IMR-90 (cell line): ENCODE results near the gene DGKB. TPM values are rescaled to one million over a fixed set of nuclear protein-coding genes. Genes with fewer than 3 reads are reported as not detected.

ENCODE experiments used
- ATAC-seq: fragments of 200-7000 bp; cut with Tn5 transposase; 2 replicates; pipeline ENCODE4 v1.9.1; 2020; ENCODE audit warnings: low read depth, mild to moderate bottlenecking, moderate library complexity
- BruUV-seq: library from RNA; stranded (reverse); fragments of 400-500 nt; replicated peaks from 2 replicates; lab custom pipeline; 2021; lab: Mats Ljungman, UMichigan
- CTCF ChIA-PET: fragments of 300-600 bp; formaldehyde crosslinking; extraction: SDS; loops from one replicate; lab custom pipeline; 2021; ENCODE audit warnings: antibody characterized with exemption; lab: Yijun Ruan, JAX
- POLR2A ChIA-PET: fragments of 300-600 bp; sonication (Branson Sonifier 250); formaldehyde crosslinking; loops from one replicate; lab custom pipeline; 2022; ENCODE audit warnings: antibody characterized with exemption; ENCODE audit not compliant: unreplicated experiment; lab: Charles Lee
- DNase-seq: peaks from one replicate; pipeline ENCODE4 v3.0.0; 2013
- H2AFZ ChIP-seq: replicated peaks from 2 replicates; pipeline ENCODE3; 2013; ENCODE audit warnings: low read length, mild to moderate bottlenecking; ENCODE audit not compliant: poor library complexity
- H2AK5ac ChIP-seq: 2 replicates; pipeline ENCODE4 v1.6.1; 2013; ENCODE audit warnings: low read depth, low read length, inconsistent platforms
- H2AK9ac ChIP-seq: replicated peaks from 2 replicates; pipeline ENCODE3; 2013; ENCODE audit warnings: mild to moderate bottlenecking, low read depth, low read length, moderate library complexity; ENCODE audit not compliant: poor library complexity
- H2BK120ac ChIP-seq: 2 replicates; pipeline ENCODE4 v1.6.1; 2013; ENCODE audit warnings: low read depth, low read length, inconsistent platforms
- H2BK15ac ChIP-seq: 3 replicates; pipeline ENCODE4 v1.6.1; 2013; ENCODE audit warnings: low read depth, low read length, inconsistent platforms
- H2BK20ac ChIP-seq: 2 replicates; pipeline ENCODE4 v1.6.1; 2013; ENCODE audit warnings: low read depth, mild to moderate bottlenecking, inconsistent platforms, low read length, moderate library complexity
- H2BK5ac ChIP-seq: 2 replicates; pipeline ENCODE4 v1.6.1; 2013; ENCODE audit warnings: mild to moderate bottlenecking, low read depth, low read length, inconsistent platforms; ENCODE audit not compliant: poor library complexity, severe bottlenecking
- H3K14ac ChIP-seq: replicated peaks from 2 replicates; pipeline ENCODE4 v1.6.1; 2013; ENCODE audit warnings: low read depth, low read length, inconsistent platforms
- H3K18ac ChIP-seq: 2 replicates; pipeline ENCODE4 v1.6.1; 2013; ENCODE audit warnings: low read depth, low read length, control low read depth
- H3K23ac ChIP-seq: 2 replicates; pipeline ENCODE4 v1.6.1; 2013; ENCODE audit warnings: low read depth, low read length, inconsistent platforms
- H3K27ac ChIP-seq: 2 replicates; pipeline ENCODE4 v1.5.1; 2013; ENCODE audit warnings: mild to moderate bottlenecking, control low read depth, low read length; ENCODE audit not compliant: insufficient read depth
- H3K27me3 ChIP-seq: 2 replicates; pipeline ENCODE4 v1.6.1; 2013; ENCODE audit warnings: low read length; ENCODE audit not compliant: control insufficient read depth, insufficient read depth
- H3K36me3 ChIP-seq: 2 replicates; pipeline ENCODE4 v1.6.1; 2013; ENCODE audit warnings: low read length, mixed read lengths; ENCODE audit not compliant: control insufficient read depth, insufficient read depth
- H3K4ac ChIP-seq: 2 replicates; pipeline ENCODE4 v1.6.1; 2013; ENCODE audit warnings: low read depth, low read length, inconsistent platforms
- H3K4me1 ChIP-seq: 2 replicates; pipeline ENCODE4 v1.6.1; 2013; ENCODE audit warnings: low read length, mixed read lengths; ENCODE audit not compliant: control insufficient read depth, insufficient read depth
- H3K4me2 ChIP-seq: 2 replicates; pipeline ENCODE4 v1.6.1; 2013; ENCODE audit warnings: low read depth, mild to moderate bottlenecking, control low read depth, low read length, moderate library complexity
- H3K4me3 ChIP-seq: 2 replicates; pipeline ENCODE4 v1.5.1; 2013; ENCODE audit warnings: low read depth, mild to moderate bottlenecking, control low read depth, low read length, moderate library complexity; ENCODE audit not compliant: insufficient read depth
- H3K56ac ChIP-seq: 2 replicates; pipeline ENCODE4 v1.6.1; 2013; ENCODE audit warnings: low read length, inconsistent platforms; ENCODE audit not compliant: insufficient read depth; ENCODE audit errors: extremely low read depth
- H3K79me1 ChIP-seq, 2 experiments: 2 replicates each; pipeline ENCODE4 v1.6.1; 2013; ENCODE audit warnings: low read length in 2 of 2, inconsistent platforms in 1 of 2, low read depth in 1 of 2
- H3K9ac ChIP-seq: 2 replicates; pipeline ENCODE4 v1.6.1; 2013; ENCODE audit warnings: low read depth, low read length, control low read depth
- H3K9me1 ChIP-seq: 2 replicates; pipeline ENCODE4 v1.6.1; 2013; ENCODE audit warnings: low read length, inconsistent platforms; ENCODE audit not compliant: insufficient read depth
- H3K9me3 ChIP-seq: 2 replicates; pipeline ENCODE4 v1.6.1; 2013; ENCODE audit warnings: low read length; ENCODE audit not compliant: control insufficient read depth, insufficient read depth
- H4K20me1 ChIP-seq: 2 replicates; pipeline ENCODE4 v1.6.1; 2013; ENCODE audit warnings: low read length, inconsistent platforms; ENCODE audit not compliant: insufficient read depth
- H4K5ac ChIP-seq: 2 replicates; pipeline ENCODE4 v1.6.1; 2013; ENCODE audit warnings: mild to moderate bottlenecking, low read depth, low read length, control low read depth
- H4K8ac ChIP-seq, 2 experiments: 2 replicates each; pipeline ENCODE4 v1.6.1; 2013; ENCODE audit warnings: low read depth in 2 of 2, low read length in 2 of 2, control low read depth in 1 of 2, inconsistent platforms in 1 of 2
- H4K91ac ChIP-seq: 2 replicates; pipeline ENCODE4 v1.6.1; 2013; ENCODE audit warnings: low read depth, low read length, inconsistent platforms; ENCODE audit not compliant: insufficient read depth
- BHLHE40 ChIP-seq: fragments of 150-350 bp; IDR thresholded peaks from 2 replicates; pipeline ENCODE4 v1.6.1; 2016; ENCODE audit warnings: mild to moderate bottlenecking, low read depth, low read length
- CHD1 ChIP-seq: IDR thresholded peaks from 2 replicates; pipeline ENCODE4 v1.6.1; 2012; ENCODE audit warnings: low read depth, low read length, improper control_type of control experiment
- MAFK ChIP-seq: IDR thresholded peaks from 2 replicates; pipeline ENCODE4 v1.6.1; 2012; ENCODE audit warnings: low read depth, low read length, improper control_type of control experiment
- MXI1 ChIP-seq: IDR thresholded peaks from 2 replicates; pipeline ENCODE4 v1.6.1; 2012; ENCODE audit warnings: low read depth, mild to moderate bottlenecking, low read length, moderate library complexity, borderline replicate concordance
- POLR2A ChIP-seq: IDR thresholded peaks from 2 replicates; pipeline ENCODE4 v1.6.1; 2012; ENCODE audit warnings: mild to moderate bottlenecking, low read depth, low read length
- SMC3 ChIP-seq: fragments of 150-350 bp; IDR thresholded peaks from 2 replicates; pipeline ENCODE4 v1.6.1; 2016; ENCODE audit warnings: low read depth, mild to moderate bottlenecking, antibody characterized with exemption, low read length, moderate library complexity
- WGBS, 2 experiments: methylation state at CpG; one replicate each; pipeline versions ENCODE4 v1.1.5 to v1.1.7; 2013; ENCODE audit warnings: missing lambda C conversion rate in 2 of 2; ENCODE audit not compliant: insufficient read length in 1 of 2; ENCODE audit errors: extremely low coverage in 2 of 2; 5-methylcytosine and 5-hydroxymethylcytosine counted together
- dilution Hi-C: fragments of 300-500 bp; cut with HindIII; formaldehyde crosslinking; loops from one replicate; pipeline ENCODE4 v1.14.3; 2018; ENCODE audit warnings: low sequenced_read_pairs; ENCODE audit not compliant: unreplicated experiment
- in situ Hi-C: fragments of 300-500 bp; cut with MboI; formaldehyde crosslinking; loops from 3 replicates; pipeline ENCODE4 v1.14.3; 2019; ENCODE audit warnings: low sequenced_read_pairs, inconsistent platforms, mixed read lengths
- intact Hi-C: fragments of 100-400 bp; cut with micrococcal nuclease; formaldehyde crosslinking; loops from 2 replicates; pipeline ENCODE4 v1.10.0; 2022
- polyA plus RNA-seq, 3 experiments: library from polyadenylated mRNA; depleted of rRNA; stranded (reverse); fragments of >200 nt; gene quantifications; 2 replicates each; pipeline ENCODE4 v1.2.3, GENCODE V29; 2012; ENCODE audit warnings: low replicate concordance in 1 of 3
- total RNA-seq: library from RNA; depleted of rRNA; stranded (reverse); fragments of >200 nt; gene quantifications from 2 replicates; pipeline ENCODE4 v1.2.3, GENCODE V29; 2012

Gene DGKB
- total and polyA plus RNA-seq, 2 of the 4 experiments (the other 2 are of a cell fraction), result not detected

DNA sequence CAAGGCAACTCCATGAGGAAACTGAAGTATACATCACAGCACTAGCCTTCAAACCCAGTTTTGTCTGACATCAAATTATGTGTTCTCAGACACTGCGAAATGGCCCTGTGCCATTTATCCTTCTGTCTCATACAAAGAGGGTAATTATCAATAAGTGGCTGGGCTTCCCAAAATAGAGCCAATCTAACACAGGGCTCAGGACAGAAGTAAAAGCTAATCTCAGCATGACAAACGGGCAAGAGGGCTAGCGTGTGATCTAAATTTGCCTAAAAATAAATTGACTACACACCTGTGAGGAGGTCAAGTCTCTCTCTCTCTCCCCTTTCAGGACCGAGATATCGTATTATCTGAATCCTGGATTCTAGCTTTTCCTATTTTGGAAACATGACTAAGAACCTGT, 67.2 kb downstream of the DGKB start:
- H3K4me3 ChIP-seq, result no peak overlapping the region
- H3K36me3 ChIP-seq, result no peaks in the 10 kb centered on the region
- no peak overlapping the region for H3K4ac ChIP-seq
- in situ Hi-C loops (no loop called here), intact Hi-C loops (no loop called here), dilution Hi-C loops (no loop called here)
- ATAC-seq, result no peak
- H2AK5ac ChIP-seq, result no peak overlapping the region
- H3K9me3 ChIP-seq, result no peaks in the 10 kb centered on the region
- no peak overlapping the region for H3K18ac ChIP-seq
- H2BK5ac ChIP-seq, result no peak overlapping the region
- H4K20me1 ChIP-seq, result no peaks in the 10 kb centered on the region
- H3K56ac ChIP-seq, result no peak overlapping the region
- H2AFZ ChIP-seq, result no peak overlapping the region
- no peak overlapping the region for H2AK9ac ChIP-seq
- no peak overlapping the region for H2BK20ac ChIP-seq
- ChIA-PET CTCF (no interaction called here), POLR2A (no interaction called here)
- WGBS, 2 experiments, result 81% methylated on average over 4 of the region's 5 CpGs; no CpG with 5 or more reads in 1 of the 2 experiments
- no peak overlapping the region for H3K14ac ChIP-seq
- H3K4me1 ChIP-seq, result 0 out of 2 replicates have a peak, but pooled peaks cover 2% of the 10 kb centered on the region
- 0 out of 2 replicates have a peak overlapping the region, but pooled peaks have one; percentile 12 for H2BK120ac ChIP-seq
- no peaks in the 10 kb centered on the region for H3K79me1 ChIP-seq
- H3K23ac ChIP-seq, result no peak overlapping the region
- no peaks in the 10 kb centered on the region for H3K27me3 ChIP-seq
- H3K9ac ChIP-seq, result no peak overlapping the region
- no peak overlapping the region for H3K4me2 ChIP-seq
- no peak for DNase-seq
- H3K27ac ChIP-seq, result no peak overlapping the region
- H4K8ac ChIP-seq, result no peak overlapping the region
- TF ChIP-seq POLR2A, result no peak
- TF ChIP-seq CHD1, result no peak
- no peak for TF ChIP-seq BHLHE40
- TF ChIP-seq SMC3, result no peak
- TF ChIP-seq MAFK, result no peak
- TF ChIP-seq MXI1, result no peak
- no peak overlapping the region; the same call in 2 of the 3 replicates for H2BK15ac ChIP-seq
- 0 out of 2 replicates have a peak, but pooled peaks cover 3% of the 10 kb centered on the region for H3K9me1 ChIP-seq
- H4K91ac ChIP-seq, result no peak overlapping the region
- no TSS peak for BruUV-seq
- no peak overlapping the region for H4K5ac ChIP-seq
